GM19463 (cell line): ENCODE measurements around the gene TRAPPC5.
"Not testable (repeated sequence)": the region's sequence is repeated elsewhere in the genome, so short reads cannot be mapped to it uniquely, and the experiment has no call there.

ENCODE experiments used
- ATAC-seq: cut with Tn5 transposase; IDR thresholded peaks from one replicate; pipeline ENCODE4 v1.9.1; 2021; ENCODE audit warnings: mild to moderate bottlenecking, moderate library complexity; ENCODE audit not compliant: unreplicated experiment

The TRAPPC5 gene

GRCh38 chr19:7680606-7681339 is at the start of gene TRAPPC5:
Gene TRAPPC5, plus strand, starts transcription at chr19:7680833. Its CDS starts 1,421 bp downstream, at chr19:7682254.
- ATAC-seq = no peak

- ATAC-seq = no peak
Measured at GRCh38 chr19:7631577-7631976, 49.1 kb upstream of the TRAPPC5 start.

- no peak for ATAC-seq
Measured at GRCh38 chr19:7632340-7633203, 48.1 kb upstream of the TRAPPC5 start.

GRCh38 chr19:7633698-7634097 is 46.9 kb upstream of the TRAPPC5 start, which contains the start of gene PCP2:
Gene PCP2, minus strand, starts transcription at chr19:7633719. Its CDS starts 262 bp downstream, at chr19:7633457.
- ATAC-seq = no peak

GRCh38 chr19:7635670-7636069 is 45.0 kb upstream of the TRAPPC5 start:
- no peak for ATAC-seq

GRCh38 chr19:7636317-7636690 is 44.3 kb upstream of the TRAPPC5 start:
- ATAC-seq = no peak

GRCh38 chr19:7636691-7637373 is 43.8 kb upstream of the TRAPPC5 start, which contains the start of gene STXBP2:
Gene STXBP2, plus strand, starts transcription at chr19:7637110. Its CDS starts 40 bp downstream, at chr19:7637150.
- peak; percentile 76 for ATAC-seq

GRCh38 chr19:7637374-7638256 is 43.0 kb upstream of the TRAPPC5 start:
- ATAC-seq = no peak

GRCh38 chr19:7638802-7639465 is 41.7 kb upstream of the TRAPPC5 start:
- no peak for ATAC-seq

- no peak for ATAC-seq
Measured at GRCh38 chr19:7639863-7640348, 40.7 kb upstream of the TRAPPC5 start.

- ATAC-seq = no peak
Measured at GRCh38 chr19:7640803-7641202, 39.8 kb upstream of the TRAPPC5 start.

GRCh38 chr19:7641290-7642276 is 39.0 kb upstream of the TRAPPC5 start:
- no peak for ATAC-seq

GRCh38 chr19:7642295-7643030 is 38.2 kb upstream of the TRAPPC5 start:
- no peak for ATAC-seq

GRCh38 chr19:7643031-7643415 is 37.6 kb upstream of the TRAPPC5 start:
- no peak for ATAC-seq

GRCh38 chr19:7643629-7644549 is 36.7 kb upstream of the TRAPPC5 start:
- ATAC-seq = not testable (repeated sequence)

GRCh38 chr19:7644550-7644877 is 36.1 kb upstream of the TRAPPC5 start:
- no peak for ATAC-seq

GRCh38 chr19:7645163-7645562 is 35.5 kb upstream of the TRAPPC5 start:
- no peak for ATAC-seq
